Fibroblast of lung (primary cell): ENCODE results near the gene CYP4F22. TPM values are rescaled to one million over a fixed set of nuclear protein-coding genes. Genes with fewer than 3 reads are reported as not detected.

Experiments used
- DNase-seq, 2 donors: peaks; one replicate each; pipeline versions ENCODE4 v3.0.0 to v3.0.0-alpha.2; 2010; ENCODE audit warnings: low read depth in 2 of 2
- H2AFZ ChIP-seq: 2 replicates; pipeline ENCODE4 v1.5.1; 2012; ENCODE audit warnings: low read length, control low read depth, inconsistent platforms
- H3K27ac ChIP-seq: 2 replicates; pipeline ENCODE4 v1.5.1; 2011; ENCODE audit warnings: low read length, control low read depth; ENCODE audit not compliant: insufficient read depth
- H3K27me3 ChIP-seq: 2 replicates; pipeline ENCODE4 v1.5.1; 2011; ENCODE audit warnings: mild to moderate bottlenecking, low read length; ENCODE audit not compliant: control insufficient read depth, insufficient read depth
- H3K36me3 ChIP-seq: 2 replicates; pipeline ENCODE4 v1.5.1; 2011; ENCODE audit warnings: low read length; ENCODE audit not compliant: control insufficient read depth, insufficient read depth
- H3K4me1 ChIP-seq: 2 replicates; pipeline ENCODE4 v1.5.1; 2011; ENCODE audit warnings: low read length; ENCODE audit not compliant: control insufficient read depth, insufficient read depth; ENCODE audit errors: extremely low read depth
- H3K4me2 ChIP-seq: 2 replicates; pipeline ENCODE4 v1.5.1; 2011; ENCODE audit warnings: low read length, control low read depth; ENCODE audit not compliant: insufficient read depth; ENCODE audit errors: extremely low read depth
- H3K4me3 ChIP-seq, 4 experiments: fragments of 200-600 bp in 1 of 4; sonication (generic) in 1 of 4; replicated peaks in 1 of 4; 2 replicates each; pipeline ENCODE4 v1.5.1; 2011 to 2016; ENCODE audit warnings: low read length in 4 of 4, low read depth in 3 of 4, mild to moderate bottlenecking in 3 of 4, control low read depth in 2 of 4, inconsistent platforms in 1 of 4, mixed read lengths in 1 of 4; ENCODE audit not compliant: insufficient read depth in 1 of 4; ENCODE audit errors: control extremely low read depth in 1 of 4
- H3K79me2 ChIP-seq: 2 replicates; pipeline ENCODE4 v1.5.1; 2012; ENCODE audit warnings: mild to moderate bottlenecking, low read length, inconsistent platforms; ENCODE audit not compliant: control insufficient read depth, insufficient read depth
- H3K9ac ChIP-seq: 2 replicates; pipeline ENCODE4 v1.5.1; 2011; ENCODE audit warnings: mild to moderate bottlenecking, low read length, control low read depth; ENCODE audit not compliant: insufficient read depth
- H3K9me3 ChIP-seq: 2 replicates; pipeline ENCODE4 v1.5.1; 2012; ENCODE audit warnings: low read depth, low read length; ENCODE audit not compliant: control insufficient read depth, insufficient read depth
- H4K20me1 ChIP-seq: 2 replicates; pipeline ENCODE4 v1.5.1; 2011; ENCODE audit warnings: low read length; ENCODE audit not compliant: control insufficient read depth, insufficient read depth; ENCODE audit errors: extremely low read depth
- CTCF ChIP-seq, 2 donors: IDR thresholded peaks in 1 of 2; conservative IDR thresholded peaks in 1 of 2; 1 replicate in 1 of 2; 2 replicates in 1 of 2; pipeline ENCODE4 v1.5.1; 2011 to 2012; ENCODE audit warnings: low read length in 2 of 2, control low read depth in 1 of 2, inconsistent platforms in 1 of 2, low read depth in 1 of 2, mild to moderate bottlenecking in 1 of 2
- EZH2 ChIP-seq: IDR thresholded peaks from 2 replicates; pipeline ENCODE4 v1.5.1; 2012; ENCODE audit warnings: low read length, control low read depth, mild to moderate bottlenecking; ENCODE audit errors: missing control alignments
- polyA plus RNA-seq, 2 donors: library from polyadenylated mRNA; depleted of rRNA in 1 of 2; stranded (reverse) in 1 of 2; unstranded in 1 of 2; fragments of >200 nt; gene quantifications; 2 replicates each; pipeline ENCODE4 v1.2.1, GENCODE V29; 2011 to 2012; ENCODE audit warnings: missing spikeins in 1 of 2
- total RNA-seq: library from RNA; depleted of rRNA; stranded (reverse); fragments of >200 nt; gene quantifications from 2 replicates; pipeline ENCODE4 v1.2.1, GENCODE V29; 2014

The CYP4F22 gene
- total and polyA plus RNA-seq, 2 donors (not counting 1 experiment from before 2014, with no cell fraction given), result not detected

GRCh38 chr19:15557223-15557622 lies 48.9 kb downstream of the CYP4F22 start:
- Histone ChIP-seq H2AFZ (no peak overlapping the region), H3K4me3 (no peak overlapping the region), H3K36me3 (no peaks in the 10 kb centered on the region), H3K4me1 (peaks cover 2% of the 10 kb centered on the region), H4K20me1 (no peaks in the 10 kb centered on the region), H3K27me3 (no peaks in the 10 kb centered on the region), H3K9ac (no peak overlapping the region), H3K9me3 (no peaks in the 10 kb centered on the region), H3K27ac (no peak overlapping the region), H3K79me2 (no peaks in the 10 kb centered on the region), H3K4me2 (no peak overlapping the region)
- TF ChIP-seq CTCF (conservative IDR thresholded peaks at IDR 0.05 in 1 of 2, IDR thresholded peaks at IDR 0.05 in 1 of 2; ENCODE audit: low read depth in 1 of 2, low read length in 2 of 2) (no peak), EZH2 (no peak)
- no peak for DNase-seq

DNA sequence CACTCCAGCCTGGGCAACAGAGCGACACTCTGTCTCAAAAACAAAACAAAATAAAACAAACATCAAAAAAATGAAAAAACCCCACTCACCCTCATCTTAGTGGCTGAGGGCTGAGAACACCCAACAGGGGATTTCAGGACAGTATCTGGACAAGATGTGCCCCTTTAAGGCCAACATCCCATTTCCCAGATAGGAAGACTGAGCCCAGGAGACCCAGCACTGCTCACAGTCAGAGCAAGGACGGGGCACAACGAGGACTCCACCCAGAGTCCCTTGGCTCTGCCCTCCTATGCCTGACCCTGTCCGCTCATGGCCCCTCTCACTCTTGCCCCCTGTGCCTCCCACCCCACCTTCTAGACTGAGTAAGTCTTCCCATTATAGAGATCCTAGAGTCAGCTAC lies 53.8 kb downstream of the CYP4F22 start:
- Histone ChIP-seq H3K27ac (no peak overlapping the region), H3K4me2 (no peak overlapping the region), H3K4me3 (no peak overlapping the region), H2AFZ (no peak overlapping the region), H3K9me3 (no peaks in the 10 kb centered on the region), H3K4me1 (no peaks in the 10 kb centered on the region), H3K27me3 (no peaks in the 10 kb centered on the region), H3K79me2 (no peaks in the 10 kb centered on the region), H4K20me1 (no peaks in the 10 kb centered on the region), H3K9ac (no peak overlapping the region), H3K36me3 (no peaks in the 10 kb centered on the region)
- DNase-seq, result no peak
- no peak for TF ChIP-seq CTCF (conservative IDR thresholded peaks at IDR 0.05 in 1 of 2, IDR thresholded peaks at IDR 0.05 in 1 of 2; ENCODE audit: low read depth in 1 of 2, low read length in 2 of 2)
- TF ChIP-seq EZH2, result no peak

DNA sequence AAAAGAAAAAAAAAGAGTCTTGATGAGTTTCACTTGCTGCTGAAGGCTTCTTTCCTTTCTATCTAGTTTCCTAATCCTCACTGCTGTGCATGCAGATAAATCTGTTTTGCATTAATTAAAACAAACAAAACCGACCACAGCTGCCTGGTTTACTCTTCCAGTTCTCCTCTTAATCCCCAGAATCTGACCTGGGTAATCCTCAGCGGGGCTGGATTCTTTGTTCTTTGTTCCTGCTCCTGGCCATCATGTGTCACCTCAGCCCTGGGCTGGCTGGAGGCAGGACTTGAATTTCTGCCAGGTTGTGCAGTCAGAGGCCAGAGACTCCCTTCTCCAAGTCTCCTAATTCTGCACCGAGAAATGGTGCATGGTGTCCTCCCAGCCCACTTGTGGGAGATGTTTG lies 54.5 kb downstream of the CYP4F22 start:
- no peaks in the 10 kb centered on the region for H3K9me3 ChIP-seq
- DNase-seq, result peak in 1 of 2 donors; percentile 11

More for the DNA sequence above, 54.5 kb downstream of the CYP4F22 start:
- Histone ChIP-seq H3K4me2 (no peak overlapping the region), H3K9ac (no peak overlapping the region), H3K27ac (no peak overlapping the region), H3K79me2 (no peaks in the 10 kb centered on the region), H2AFZ (no peak overlapping the region), H3K36me3 (no peaks in the 10 kb centered on the region), H3K4me1 (no peaks in the 10 kb centered on the region), H3K4me3 (no peak overlapping the region), H3K27me3 (no peaks in the 10 kb centered on the region), H4K20me1 (no peaks in the 10 kb centered on the region)
- TF ChIP-seq CTCF (conservative IDR thresholded peaks at IDR 0.05 in 1 of 2, IDR thresholded peaks at IDR 0.05 in 1 of 2; ENCODE audit: low read depth in 1 of 2, low read length in 2 of 2), result no peak
- TF ChIP-seq EZH2, result no peak
